Retinal pigment epithelial cell (primary cell): ENCODE results near the gene GLP1R.

Source experiments
- DNase-seq: peaks from one replicate; pipeline ENCODE4 v3.0.0-alpha.2; 2010; ENCODE audit warnings: low read depth
- H3K4me3 ChIP-seq: 2 replicates; pipeline ENCODE4 v1.5.1; 2011; ENCODE audit warnings: mild to moderate bottlenecking, low read length, control low read depth, moderate library complexity
- CTCF ChIP-seq: conservative IDR thresholded peaks from 2 replicates; pipeline ENCODE4 v1.5.1; 2011; ENCODE audit warnings: low read depth, low read length, control low read depth, inconsistent platforms

GLP1R gene

GRCh38 chr6:39093149-39093708, 44.6 kb downstream of the GLP1R start:
- no peak for TF ChIP-seq CTCF
- H3K4me3 ChIP-seq = no peak overlapping the region
- DNase-seq = no peak

GRCh38 chr6:39095578-39095977, 47.0 kb downstream of the GLP1R start:
- H3K4me3 ChIP-seq = no peak overlapping the region
- no peak for DNase-seq
- TF ChIP-seq CTCF = no peak

- no peak for DNase-seq
- TF ChIP-seq CTCF = no peak
- no peak overlapping the region for H3K4me3 ChIP-seq
Measured at GRCh38 chr6:39100358-39100757, 51.8 kb downstream of the GLP1R start.

- DNase-seq = no peak
- no peak overlapping the region for H3K4me3 ChIP-seq
- peak; percentile 59 for TF ChIP-seq CTCF
Measured at GRCh38 chr6:39102071-39102820, 53.7 kb downstream of the GLP1R start.

GRCh38 chr6:39102821-39103136, 54.2 kb downstream of the GLP1R start:
- DNase-seq = no peak
- TF ChIP-seq CTCF = no peak
- no peak overlapping the region for H3K4me3 ChIP-seq

GRCh38 chr6:39104528-39104927, 55.9 kb downstream of the GLP1R start:
- no peak for TF ChIP-seq CTCF
- no peak for DNase-seq
- no peak overlapping the region for H3K4me3 ChIP-seq

GRCh38 chr6:39107034-39107433, 58.5 kb downstream of the GLP1R start:
- TF ChIP-seq CTCF = no peak
- no peak overlapping the region for H3K4me3 ChIP-seq
- DNase-seq = no peak
